Measurements from ENCODE around the gene RPL23.
A peak's percentile ranks its signal among the peaks of the same experiment; 100 is the strongest.

Gene RPL23

DNA sequence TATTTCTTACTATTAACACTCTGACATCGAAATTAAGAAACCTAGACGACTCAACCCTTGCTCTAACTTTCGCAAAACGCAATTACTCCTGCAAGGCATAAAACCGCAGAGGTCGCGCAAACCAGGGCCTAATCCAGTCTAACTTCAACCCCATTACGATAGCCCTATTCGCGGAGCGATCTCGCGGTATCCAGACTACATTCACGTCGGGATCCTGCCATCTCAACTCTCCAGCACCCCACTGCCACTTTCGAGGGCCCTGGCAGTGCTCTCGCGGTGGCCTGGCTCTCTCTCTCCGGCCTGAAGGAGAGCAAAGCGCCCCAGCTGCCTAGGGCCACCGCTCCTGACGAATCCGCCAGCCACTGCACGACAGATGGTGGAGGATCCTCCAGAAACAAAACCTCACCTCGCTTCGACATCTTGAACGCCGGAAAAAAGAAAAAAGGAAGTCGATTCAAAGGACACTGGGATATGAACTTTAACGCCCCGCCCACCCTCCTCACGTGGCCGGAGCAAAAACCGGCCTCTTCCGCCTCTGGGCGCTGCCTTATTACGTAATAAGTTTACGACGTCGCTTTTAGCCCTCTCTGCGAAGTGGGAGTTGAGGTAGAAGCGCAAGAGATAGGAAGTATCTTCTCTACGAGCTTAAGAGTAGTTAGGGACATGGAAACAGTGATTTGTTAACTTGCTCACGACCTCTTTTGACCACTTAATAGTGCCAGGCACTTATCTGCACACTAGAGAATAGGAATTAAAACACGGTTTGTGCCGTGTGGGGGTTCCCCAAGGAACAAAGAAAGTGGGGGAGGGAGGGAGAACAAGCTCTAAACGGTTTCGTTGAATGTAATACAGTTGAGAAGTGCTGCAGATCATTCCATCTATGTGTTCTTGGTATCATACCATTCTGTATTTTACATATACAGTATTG is at the start of gene RPL23:
Gene RPL23, minus strand, starts transcription at position 430 of the 928 bp plus-strand sequence. Its CDS starts 11 bp downstream, at position 419.
- Histone ChIP-seq H3K4me1 (peaks cover 14% of the 10 kb centered on the region), H3K79me2 (peaks cover 9% of the 10 kb centered on the region), H3K4me2 (ENCODE audit: low read length) (peak within 1 kb of the TSS; percentile 75), H3K4me3 (ENCODE audit: low read depth, low read length) (peak within 1 kb of the TSS; percentile 80), H3K9ac (peak within 1 kb of the TSS; percentile 51), H3K9me3 (ENCODE audit: control insufficient read depth, low read length) (no peaks in the 10 kb centered on the region), H3K27ac (peak within 1 kb of the TSS; percentile 97), H2AFZ (peak within 1 kb of the TSS; percentile 100), H3K27me3 (ENCODE audit: control insufficient read depth, insufficient read depth, low read length) (no peaks in the 10 kb centered on the region), H3K36me3 (ENCODE audit: control insufficient read depth, insufficient read depth, low read length) (no peaks in the 10 kb centered on the region)
- TF ChIP-seq, protein P1, sequence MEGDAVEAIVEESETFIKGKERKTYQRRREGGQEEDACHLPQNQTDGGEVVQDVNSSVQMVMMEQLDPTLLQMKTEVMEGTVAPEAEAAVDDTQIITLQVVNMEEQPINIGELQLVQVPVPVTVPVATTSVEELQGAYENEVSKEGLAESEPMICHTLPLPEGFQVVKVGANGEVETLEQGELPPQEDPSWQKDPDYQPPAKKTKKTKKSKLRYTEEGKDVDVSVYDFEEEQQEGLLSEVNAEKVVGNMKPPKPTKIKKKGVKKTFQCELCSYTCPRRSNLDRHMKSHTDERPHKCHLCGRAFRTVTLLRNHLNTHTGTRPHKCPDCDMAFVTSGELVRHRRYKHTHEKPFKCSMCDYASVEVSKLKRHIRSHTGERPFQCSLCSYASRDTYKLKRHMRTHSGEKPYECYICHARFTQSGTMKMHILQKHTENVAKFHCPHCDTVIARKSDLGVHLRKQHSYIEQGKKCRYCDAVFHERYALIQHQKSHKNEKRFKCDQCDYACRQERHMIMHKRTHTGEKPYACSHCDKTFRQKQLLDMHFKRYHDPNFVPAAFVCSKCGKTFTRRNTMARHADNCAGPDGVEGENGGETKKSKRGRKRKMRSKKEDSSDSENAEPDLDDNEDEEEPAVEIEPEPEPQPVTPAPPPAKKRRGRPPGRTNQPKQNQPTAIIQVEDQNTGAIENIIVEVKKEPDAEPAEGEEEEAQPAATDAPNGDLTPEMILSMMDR (IDR thresholded peaks at IDR 0.05) = peak; percentile 4

DNA sequence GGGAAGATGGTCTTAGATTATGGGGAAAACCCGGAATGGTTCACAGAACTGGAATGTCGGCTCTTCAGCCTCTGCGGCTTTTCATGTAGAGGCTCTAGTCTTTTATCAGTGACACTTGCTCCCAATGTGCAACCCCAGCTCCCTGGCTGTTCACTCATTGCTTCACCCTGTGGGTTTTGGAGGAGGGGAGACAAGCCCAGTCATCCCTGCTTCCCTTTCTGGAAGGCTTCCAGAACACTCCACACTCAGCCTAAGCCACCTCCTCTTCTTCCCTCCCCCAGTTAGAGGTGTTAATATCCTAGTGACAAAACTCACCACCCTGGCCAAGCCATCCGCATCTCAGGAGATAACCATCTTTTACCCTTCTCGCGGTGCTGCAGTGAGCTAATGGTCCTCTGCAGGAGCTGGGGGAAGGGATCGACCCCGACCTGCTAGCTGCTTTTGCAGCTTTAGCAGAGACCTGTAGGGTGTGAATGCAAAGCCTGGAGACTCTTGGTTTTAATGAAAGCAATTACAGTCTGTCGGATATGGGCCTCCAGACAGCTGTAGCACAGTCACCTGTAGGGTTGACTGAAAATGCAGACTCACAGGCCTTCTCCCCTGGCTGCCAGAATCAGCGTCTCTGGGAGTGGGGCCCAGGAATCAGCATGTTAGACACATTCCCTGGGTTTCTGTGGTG is 47.6 kb upstream of the RPL23 start:
- peak overlapping the region; percentile 9 for H3K4me3 ChIP-seq (ENCODE audit: low read depth, low read length)
- TF ChIP-seq, protein P1 (IDR thresholded peaks at IDR 0.05) = no peak
- H3K27ac ChIP-seq = peak overlapping the region; percentile 6

DNA sequence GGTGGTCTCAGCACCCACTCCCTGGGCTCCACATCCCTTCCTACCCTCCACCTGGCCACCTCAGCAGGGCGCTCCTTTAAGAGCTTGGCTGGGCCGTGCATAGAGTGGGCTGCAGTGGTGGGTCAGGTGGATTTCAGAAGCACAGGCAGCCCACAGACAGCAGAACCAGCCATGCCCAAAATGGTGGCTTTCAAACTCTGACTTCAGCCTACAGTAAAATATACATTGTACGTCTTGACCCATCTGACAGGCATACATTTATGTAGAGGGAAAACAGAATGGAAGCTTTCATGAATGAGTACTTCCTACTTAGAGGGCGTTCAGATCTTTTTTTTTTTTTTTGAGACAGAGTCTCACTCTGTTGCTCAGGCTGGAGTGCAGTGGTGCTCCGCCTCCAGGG is 45.9 kb upstream of the RPL23 start:
- peaks cover 26% of the 10 kb centered on the region for H3K79me2 ChIP-seq
- no peak overlapping the region for H2AFZ ChIP-seq
- no peak overlapping the region for H3K27ac ChIP-seq
- H3K27me3 ChIP-seq (ENCODE audit: control insufficient read depth, insufficient read depth, low read length) = no peaks in the 10 kb centered on the region
- TF ChIP-seq, protein P1 (IDR thresholded peaks at IDR 0.05) = no peak
- H3K9me3 ChIP-seq (ENCODE audit: control insufficient read depth, low read length) = no peaks in the 10 kb centered on the region
- H3K4me1 ChIP-seq = peaks cover 17% of the 10 kb centered on the region
- H3K4me3 ChIP-seq (ENCODE audit: low read depth, low read length) = no peak overlapping the region
- no peak overlapping the region for H3K4me2 ChIP-seq (ENCODE audit: low read length)
- no peaks in the 10 kb centered on the region for H3K36me3 ChIP-seq (ENCODE audit: control insufficient read depth, insufficient read depth, low read length)
- H3K9ac ChIP-seq = no peak overlapping the region

More for the DNA sequence above, 47.6 kb upstream of the RPL23 start:
- H3K9me3 ChIP-seq (ENCODE audit: control insufficient read depth, low read length) = no peaks in the 10 kb centered on the region
- peak overlapping the region; percentile 61 for H3K4me2 ChIP-seq (ENCODE audit: low read length)
- H3K36me3 ChIP-seq (ENCODE audit: control insufficient read depth, insufficient read depth, low read length) = no peaks in the 10 kb centered on the region
- H3K4me1 ChIP-seq = peaks cover 17% of the 10 kb centered on the region
- H3K27me3 ChIP-seq (ENCODE audit: control insufficient read depth, insufficient read depth, low read length) = no peaks in the 10 kb centered on the region
- H3K79me2 ChIP-seq = peaks cover 26% of the 10 kb centered on the region
- H2AFZ ChIP-seq = no peak overlapping the region
- H3K9ac ChIP-seq = no peak overlapping the region

DNA sequence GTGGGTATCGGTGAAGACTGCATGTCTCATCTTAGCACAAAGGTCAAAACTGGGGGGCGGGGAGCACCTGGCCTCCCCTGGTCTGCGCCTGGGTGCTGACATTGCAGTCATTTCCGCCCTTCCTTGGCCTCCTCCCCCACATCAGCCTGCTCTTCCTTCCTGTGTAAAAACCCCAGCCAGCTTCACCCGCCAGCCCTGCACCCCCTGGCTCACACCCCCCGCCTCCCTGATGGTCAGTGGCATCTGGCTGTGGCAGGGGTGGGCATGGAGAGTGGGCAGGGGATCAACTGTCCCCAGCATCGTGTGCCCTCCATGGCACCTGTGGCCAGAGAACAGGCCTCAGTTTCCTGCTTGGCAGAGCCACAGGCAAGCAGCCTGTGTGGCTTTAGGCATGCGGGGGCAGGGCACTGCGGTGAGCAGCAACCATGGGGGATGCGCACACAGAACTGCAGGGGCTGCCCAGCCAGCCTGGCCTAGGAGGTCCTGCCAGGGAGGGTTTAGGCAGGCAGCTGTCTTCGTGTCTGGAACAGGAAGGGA is 45.4 kb upstream of the RPL23 start:
- H3K9me3 ChIP-seq (ENCODE audit: control insufficient read depth, low read length) = no peaks in the 10 kb centered on the region
- H3K79me2 ChIP-seq = peaks cover 26% of the 10 kb centered on the region
- no peaks in the 10 kb centered on the region for H3K36me3 ChIP-seq (ENCODE audit: control insufficient read depth, insufficient read depth, low read length)
- no peaks in the 10 kb centered on the region for H3K27me3 ChIP-seq (ENCODE audit: control insufficient read depth, insufficient read depth, low read length)
- peak overlapping the region; percentile 58 for H3K27ac ChIP-seq
- H3K4me1 ChIP-seq = peaks cover 17% of the 10 kb centered on the region
- H3K4me2 ChIP-seq (ENCODE audit: low read length) = peak overlapping the region; percentile 53
- H3K9ac ChIP-seq = no peak overlapping the region
- TF ChIP-seq, protein P1 (IDR thresholded peaks at IDR 0.05) = no peak
- no peak overlapping the region for H2AFZ ChIP-seq
- no peak overlapping the region for H3K4me3 ChIP-seq (ENCODE audit: low read depth, low read length)
